HUES6 (cell line): ENCODE measurements around the gene DMD.
"Not testable (repeated sequence)": the region's sequence is repeated elsewhere in the genome, so short reads cannot be mapped to it uniquely, and the experiment has no call there.

Source experiments
- H3K27ac ChIP-seq: 2 replicates; pipeline ENCODE4 v1.7.0; 2013; ENCODE audit warnings: low read depth, mild to moderate bottlenecking, low read length, inconsistent platforms
- H3K27me3 ChIP-seq: 2 replicates; pipeline ENCODE4 v1.6.1; 2013; ENCODE audit warnings: low read length; ENCODE audit not compliant: control insufficient read depth, insufficient read depth
- H3K36me3 ChIP-seq: 2 replicates; pipeline ENCODE4 v1.6.1; 2013; ENCODE audit warnings: low read length; ENCODE audit not compliant: control insufficient read depth, insufficient read depth
- H3K4me1 ChIP-seq: 2 replicates; pipeline ENCODE4 v1.6.1; 2013; ENCODE audit warnings: low read length; ENCODE audit not compliant: control insufficient read depth, insufficient read depth
- H3K4me3 ChIP-seq: 2 replicates; pipeline ENCODE4 v1.5.1; 2013; ENCODE audit warnings: low read depth, low read length
- H3K9ac ChIP-seq: one replicate; pipeline ENCODE4 v1.6.1; 2013; ENCODE audit warnings: mild to moderate bottlenecking, low read length
- H3K9me3 ChIP-seq: 2 replicates; pipeline ENCODE4 v1.6.1; 2013; ENCODE audit warnings: low read depth, low read length; ENCODE audit not compliant: control insufficient read depth, insufficient read depth

The DMD gene

DNA sequence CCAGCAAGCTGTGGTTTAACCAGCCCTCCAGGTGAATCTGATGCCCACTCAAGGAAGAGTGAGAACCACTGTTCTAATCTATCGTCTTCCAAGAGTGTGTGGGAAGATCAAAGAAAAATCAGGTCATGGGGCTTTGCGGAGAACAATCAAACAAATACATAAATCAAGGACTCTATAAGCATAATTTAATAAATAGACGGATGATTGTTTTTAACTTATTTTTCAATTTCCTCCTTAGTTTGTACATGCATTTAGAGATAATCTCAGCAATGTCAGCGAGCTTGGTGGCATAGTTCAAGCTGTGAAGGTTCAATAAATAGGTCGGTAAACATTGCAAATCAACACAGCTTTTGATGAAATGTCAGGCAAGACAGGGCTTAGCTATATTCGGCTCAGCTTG, 84.9 kb downstream of the DMD start:
- Histone ChIP-seq H3K4me3 (no peak overlapping the region), H3K27ac (no peak overlapping the region)

GRCh38 chrX:33109858-33110257, 101.5 kb downstream of the DMD start:
- H3K36me3 ChIP-seq = no peaks in the 10 kb centered on the region
- no peak overlapping the region for H3K9ac ChIP-seq
- peaks cover under 1% of the 10 kb centered on the region; the same call in 1 of the 2 replicates for H3K9me3 ChIP-seq
- H3K27ac ChIP-seq = 0 out of 2 replicates have a peak overlapping the region, but pooled peaks have one; percentile 61
- H3K4me3 ChIP-seq = no peak overlapping the region
- no peaks in the 10 kb centered on the region for H3K27me3 ChIP-seq
- peaks cover 22% of the 10 kb centered on the region for H3K4me1 ChIP-seq

More for the DNA sequence above, 84.9 kb downstream of the DMD start:
- peaks cover 28% of the 10 kb centered on the region for H3K4me1 ChIP-seq
- no peaks in the 10 kb centered on the region for H3K9me3 ChIP-seq
- no peaks in the 10 kb centered on the region for H3K27me3 ChIP-seq
- H3K9ac ChIP-seq = no peak overlapping the region
- no peaks in the 10 kb centered on the region for H3K36me3 ChIP-seq

- H3K27ac ChIP-seq = peak overlapping the region; percentile 56; the same call in 1 of the 2 replicates
- H3K27me3 ChIP-seq = no peaks in the 10 kb centered on the region
Observed at GRCh38 chrX:33106737-33107136, 104.6 kb downstream of the DMD start.

DNA sequence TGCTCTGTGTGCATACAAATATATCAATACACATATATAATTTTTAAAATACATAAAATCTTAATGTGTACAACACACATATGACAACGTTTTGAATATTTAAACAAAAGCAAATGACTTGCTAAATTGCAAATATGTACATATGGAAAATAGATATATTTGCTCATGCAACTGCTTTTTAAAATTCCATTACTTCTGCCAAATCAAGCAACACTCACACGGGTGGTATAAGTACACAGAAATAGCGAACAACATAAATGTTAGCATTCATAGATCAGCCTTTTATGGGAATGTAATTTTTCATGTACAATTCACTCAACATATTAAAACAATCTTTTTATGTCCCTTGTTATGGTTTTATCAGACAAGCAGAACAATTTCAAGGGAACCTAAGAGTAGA, 116.3 kb downstream of the DMD start:
- no peak overlapping the region for H3K4me3 ChIP-seq
- no peaks in the 10 kb centered on the region for H3K27me3 ChIP-seq
- H3K27ac ChIP-seq = no peak overlapping the region
- peaks cover 9% of the 10 kb centered on the region for H3K36me3 ChIP-seq
- no peaks in the 10 kb centered on the region for H3K4me1 ChIP-seq
- H3K9me3 ChIP-seq = peaks cover 28% of the 10 kb centered on the region
- H3K9ac ChIP-seq = no peak overlapping the region

More at GRCh38 chrX:33106737-33107136, 104.6 kb downstream of the DMD start:
- no peaks in the 10 kb centered on the region for H3K36me3 ChIP-seq
- peaks cover 49% of the 10 kb centered on the region for H3K4me1 ChIP-seq
- H3K9me3 ChIP-seq = no peaks in the 10 kb centered on the region; the same call in 1 of the 2 replicates
- no peak overlapping the region for H3K4me3 ChIP-seq
- peak overlapping the region; percentile 2 for H3K9ac ChIP-seq

DNA sequence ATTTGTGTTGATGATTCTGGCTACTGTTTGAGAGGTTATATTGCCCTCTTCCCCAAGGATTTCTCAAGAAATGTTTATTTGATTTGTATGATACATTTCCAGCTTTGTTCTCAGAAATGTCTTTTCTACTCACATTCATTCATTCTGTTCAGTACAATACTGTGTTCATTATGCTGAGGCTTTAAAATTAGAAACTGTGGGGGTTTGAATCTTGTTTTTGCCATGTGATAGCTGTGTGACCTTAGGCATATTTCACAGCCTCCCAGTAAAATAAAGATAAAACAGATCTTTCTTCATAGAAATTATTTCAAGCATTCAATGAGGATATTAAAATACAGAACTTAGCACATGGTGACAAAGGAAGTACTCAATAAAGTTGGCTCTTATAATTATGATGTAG, 123.9 kb downstream of the DMD start:
- no peaks in the 10 kb centered on the region for H3K27me3 ChIP-seq
- no peak overlapping the region for H3K4me3 ChIP-seq
- H3K36me3 ChIP-seq = no peaks in the 10 kb centered on the region
- H3K9me3 ChIP-seq = no peaks in the 10 kb centered on the region; the same call in 1 of the 2 replicates
- no peak overlapping the region for H3K9ac ChIP-seq
- H3K4me1 ChIP-seq = no peaks in the 10 kb centered on the region; the same call in 1 of the 2 replicates
- H3K27ac ChIP-seq = peak overlapping the region; percentile 22; the same call in 1 of the 2 replicates

DNA sequence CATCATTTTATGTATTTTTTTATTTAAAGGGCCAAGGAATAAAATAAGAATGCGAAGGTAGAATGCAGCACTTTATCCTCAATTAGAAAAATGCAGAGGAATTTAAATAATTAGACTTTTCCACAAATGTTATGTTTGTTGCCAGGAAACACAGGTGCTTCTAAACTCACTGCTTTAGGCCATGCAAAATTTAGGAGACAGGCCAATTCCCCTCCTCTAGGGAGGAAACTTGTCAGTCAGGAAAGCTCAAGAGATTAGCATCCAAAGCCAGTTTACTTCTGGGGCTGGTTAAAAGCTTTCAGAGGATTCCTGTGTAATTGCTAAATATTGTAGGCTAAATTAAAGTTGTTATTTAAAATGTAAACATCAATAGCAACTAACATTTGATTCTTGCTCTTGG, 124.5 kb downstream of the DMD start:
- H3K9me3 ChIP-seq = no peaks in the 10 kb centered on the region; the same call in 1 of the 2 replicates
- no peak overlapping the region for H3K4me3 ChIP-seq
- no peaks in the 10 kb centered on the region for H3K36me3 ChIP-seq
- H3K27ac ChIP-seq = peak overlapping the region; percentile 22; the same call in 1 of the 2 replicates
- no peaks in the 10 kb centered on the region for H3K27me3 ChIP-seq
- H3K9ac ChIP-seq = no peak overlapping the region
- no peaks in the 10 kb centered on the region; the same call in 1 of the 2 replicates for H3K4me1 ChIP-seq

DNA sequence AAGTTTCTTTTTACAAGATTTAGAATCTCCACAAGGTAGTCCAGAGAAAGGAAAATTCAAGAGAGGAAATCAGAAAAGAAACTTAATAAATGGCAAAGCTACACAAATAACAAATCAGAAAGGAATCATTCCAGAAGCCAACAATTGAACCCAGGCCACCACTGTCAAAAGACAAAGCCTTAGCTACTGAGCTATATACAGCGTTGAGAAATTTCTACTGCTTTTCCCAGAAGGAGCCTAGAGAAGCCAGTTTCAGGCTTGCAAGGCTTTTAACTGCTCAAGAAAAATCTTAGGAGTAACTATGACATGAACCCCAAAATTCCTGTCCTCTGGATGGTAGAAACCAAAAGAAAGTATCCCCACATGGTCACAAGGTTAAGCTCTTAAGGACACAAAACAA, 129.0 kb downstream of the DMD start:
- peaks cover 20% of the 10 kb centered on the region for H3K9me3 ChIP-seq
- H3K36me3 ChIP-seq = peaks cover 9% of the 10 kb centered on the region; the same call in 1 of the 2 replicates
- H3K4me1 ChIP-seq = no peaks in the 10 kb centered on the region; the same call in 1 of the 2 replicates
- H3K27me3 ChIP-seq = no peaks in the 10 kb centered on the region
- H3K27ac ChIP-seq = peak overlapping the region; percentile 70; the same call in 1 of the 2 replicates
- H3K9ac ChIP-seq = peak overlapping the region; percentile 69
- peak overlapping the region; percentile 53; the same call in 1 of the 2 replicates for H3K4me3 ChIP-seq

- Histone ChIP-seq H3K4me3 (no peak overlapping the region), H3K27ac (no peak overlapping the region), H3K9ac (no peak overlapping the region), H3K4me1 (no peaks in the 10 kb centered on the region), H3K27me3 (no peaks in the 10 kb centered on the region), H3K9me3 (peaks cover 26% of the 10 kb centered on the region), H3K36me3 (peaks cover 13% of the 10 kb centered on the region; the same call in 1 of the 2 replicates)
Observed at GRCh38 chrX:33078273-33078672, 133.1 kb downstream of the DMD start.

- not testable (repeated sequence) for H3K27me3 ChIP-seq, H3K4me1 ChIP-seq, H3K4me3 ChIP-seq, H3K9ac ChIP-seq, H3K27ac ChIP-seq
- H3K9me3 ChIP-seq = peaks cover 16% of the 10 kb centered on the region
- peaks cover 13% of the 10 kb centered on the region; the same call in 1 of the 2 replicates for H3K36me3 ChIP-seq
Observed at GRCh38 chrX:33073660-33074059, 137.7 kb downstream of the DMD start.

- H3K4me3 ChIP-seq = no peak overlapping the region
- no peaks in the 10 kb centered on the region; the same call in 1 of the 2 replicates for H3K36me3 ChIP-seq
- no peaks in the 10 kb centered on the region for H3K27me3 ChIP-seq
Observed at GRCh38 chrX:33065415-33065814, 145.9 kb downstream of the DMD start.

DNA sequence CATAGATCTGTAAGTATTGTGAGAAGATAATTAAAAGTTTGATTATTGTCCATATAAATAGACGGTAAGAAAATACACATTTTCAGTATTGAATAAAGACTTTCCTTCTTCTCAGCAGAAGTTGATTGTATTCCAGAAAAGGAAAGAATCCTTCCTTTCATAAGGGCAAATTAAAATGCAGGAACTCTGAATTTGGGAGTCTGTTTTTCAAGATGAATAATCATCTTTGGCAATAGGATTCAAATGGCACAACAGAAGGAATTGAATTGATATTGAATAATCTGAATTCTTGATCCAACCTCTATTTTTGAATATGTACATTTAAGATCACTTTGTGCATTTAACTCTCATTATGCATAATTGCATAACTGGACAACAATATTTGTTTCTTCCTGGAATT, 149.3 kb downstream of the DMD start:
- Histone ChIP-seq H3K9me3 (no peaks in the 10 kb centered on the region), H3K27me3 (no peaks in the 10 kb centered on the region), H3K9ac (no peak overlapping the region), H3K27ac (no peak overlapping the region), H3K4me3 (no peak overlapping the region), H3K4me1 (no peaks in the 10 kb centered on the region), H3K36me3 (no peaks in the 10 kb centered on the region; the same call in 1 of the 2 replicates)

More at GRCh38 chrX:33065415-33065814, 145.9 kb downstream of the DMD start:
- H3K27ac ChIP-seq = no peak overlapping the region
- no peaks in the 10 kb centered on the region for H3K9me3 ChIP-seq
- H3K9ac ChIP-seq = no peak overlapping the region
- H3K4me1 ChIP-seq = no peaks in the 10 kb centered on the region
